NCI-H2107 treated with DMSO at 0.1 percent for 48 hours (cell line): Measurements from ENCODE around the gene PUSL1.
"Not testable (repeated sequence)": the region's sequence is repeated elsewhere in the genome, so short reads cannot be mapped to it uniquely, and the experiment has no call there.

Experiments
- DNase-seq: peaks from one replicate; lab custom pipeline; 2025; ENCODE audit not compliant: unreplicated experiment; lab: John Stamatoyannopoulos, UW

Gene PUSL1

GRCh38 chr1:1307261-1307922, 1.0 kb upstream of the PUSL1 start:
- no peak for DNase-seq

GRCh38 chr1:1308756-1309250, 406 bp downstream of the PUSL1 start:
- no peak for DNase-seq

- no peak for DNase-seq
Observed at GRCh38 chr1:1309251-1310108, 1.1 kb downstream of the PUSL1 start.

- DNase-seq: no peak
Observed at GRCh38 chr1:1310109-1310385, 1.6 kb downstream of the PUSL1 start.

- DNase-seq: no peak
Observed at GRCh38 chr1:1310476-1311053, 2.2 kb downstream of the PUSL1 start.

GRCh38 chr1:1311107-1312104, 3.0 kb downstream of the PUSL1 start:
- DNase-seq: no peak

- no peak for DNase-seq
Observed at GRCh38 chr1:1312450-1313314, 4.3 kb downstream of the PUSL1 start.

- DNase-seq: no peak
Observed at GRCh38 chr1:1313500-1314236, 5.3 kb downstream of the PUSL1 start.

GRCh38 chr1:1314237-1314586, 5.8 kb downstream of the PUSL1 start:
- no peak for DNase-seq

GRCh38 chr1:1314678-1315335, 6.4 kb downstream of the PUSL1 start:
- DNase-seq: no peak

- no peak for DNase-seq
Observed at GRCh38 chr1:1315435-1315954, 7.1 kb downstream of the PUSL1 start.

- not testable (repeated sequence) for DNase-seq
Observed at GRCh38 chr1:1316199-1316598, 7.8 kb downstream of the PUSL1 start.

GRCh38 chr1:1317420-1317819, 9.0 kb downstream of the PUSL1 start:
- DNase-seq: no peak

- DNase-seq: peak; percentile 4
Observed at GRCh38 chr1:1318131-1318652, 9.8 kb downstream of the PUSL1 start.

GRCh38 chr1:1318777-1319645, 10.6 kb downstream of the PUSL1 start:
- DNase-seq: no peak

GRCh38 chr1:1319646-1319941, 11.2 kb downstream of the PUSL1 start:
- DNase-seq: no peak

GRCh38 chr1:1320666-1321448, 12.5 kb downstream of the PUSL1 start:
- no peak for DNase-seq
